ENCODE results near the gene AGR3.

The AGR3 gene

GRCh38 chr7:16900209-16900768, 18.5 kb upstream of the AGR3 start:
- no peaks in the 10 kb centered on the region for H3K27me3 ChIP-seq (ENCODE audit: insufficient read depth, poor library complexity, severe bottlenecking)
- no peaks in the 10 kb centered on the region for H3K9me3 ChIP-seq (ENCODE audit: severe bottlenecking)
- no peak for ATAC-seq (ENCODE audit: low read depth)
- no peaks in the 10 kb centered on the region for H3K36me3 ChIP-seq (ENCODE audit: low read depth)
- H3K27ac ChIP-seq (ENCODE audit: poor library complexity, severe bottlenecking): peak overlapping the region; percentile 26
- no peak overlapping the region for H3K4me3 ChIP-seq (ENCODE audit: severe bottlenecking)
- TF ChIP-seq CTCF (IDR thresholded peaks at IDR 0.05; ENCODE audit: poor library complexity, severe bottlenecking): no peak
- H3K4me1 ChIP-seq (ENCODE audit: insufficient read depth, poor library complexity, severe bottlenecking): peaks cover 7% of the 10 kb centered on the region
- no peak for DNase-seq (ENCODE audit: low spot score)

DNA sequence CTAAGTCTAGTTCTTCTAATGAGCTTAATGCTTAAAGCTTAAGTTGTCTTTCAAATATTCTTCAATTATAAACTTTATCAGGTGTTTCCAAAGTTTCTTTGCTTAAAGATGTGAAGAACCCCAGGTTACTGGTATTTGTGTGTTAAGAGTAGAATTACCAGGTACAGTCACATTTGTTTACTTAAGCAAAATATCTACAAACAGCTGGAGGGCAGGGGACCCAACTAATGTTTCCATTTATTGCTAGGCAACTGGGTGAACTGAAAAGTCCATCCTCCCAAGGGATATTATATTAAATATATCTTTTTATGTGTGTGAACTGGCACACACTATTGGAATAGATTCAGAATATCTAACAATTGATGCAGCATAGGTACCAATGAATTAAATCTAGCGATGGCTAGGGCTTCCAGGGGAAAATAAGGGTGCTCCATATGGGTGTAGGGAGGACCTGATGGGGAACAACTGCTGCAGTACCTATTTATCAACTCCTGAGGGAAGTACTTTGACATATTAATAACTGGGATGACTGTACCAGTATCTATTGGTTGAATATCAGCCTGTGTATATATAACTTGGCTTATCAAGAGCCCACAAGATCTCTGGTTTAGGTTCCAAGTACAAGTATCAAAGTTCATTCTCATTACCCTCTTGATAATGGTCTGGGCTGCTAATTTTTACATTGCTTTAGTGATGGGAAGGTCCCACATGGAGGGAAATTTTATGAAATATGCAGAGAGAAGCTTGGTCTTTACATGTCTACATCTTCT, 10.3 kb upstream of the AGR3 start:
- Histone ChIP-seq H3K27ac (ENCODE audit: poor library complexity, severe bottlenecking) (no peak overlapping the region), H3K27me3 (ENCODE audit: insufficient read depth, poor library complexity, severe bottlenecking) (no peaks in the 10 kb centered on the region), H3K9me3 (ENCODE audit: severe bottlenecking) (no peaks in the 10 kb centered on the region), H3K4me1 (ENCODE audit: insufficient read depth, poor library complexity, severe bottlenecking) (peaks cover 13% of the 10 kb centered on the region), H3K36me3 (ENCODE audit: low read depth) (no peaks in the 10 kb centered on the region), H3K4me3 (ENCODE audit: severe bottlenecking) (no peak overlapping the region)
- TF ChIP-seq CTCF (IDR thresholded peaks at IDR 0.05; ENCODE audit: poor library complexity, severe bottlenecking): no peak
- peak; percentile 62; the same call in 1 of the 3 replicates for ATAC-seq (ENCODE audit: low read depth)
- no peak for DNase-seq (ENCODE audit: low spot score)

DNA sequence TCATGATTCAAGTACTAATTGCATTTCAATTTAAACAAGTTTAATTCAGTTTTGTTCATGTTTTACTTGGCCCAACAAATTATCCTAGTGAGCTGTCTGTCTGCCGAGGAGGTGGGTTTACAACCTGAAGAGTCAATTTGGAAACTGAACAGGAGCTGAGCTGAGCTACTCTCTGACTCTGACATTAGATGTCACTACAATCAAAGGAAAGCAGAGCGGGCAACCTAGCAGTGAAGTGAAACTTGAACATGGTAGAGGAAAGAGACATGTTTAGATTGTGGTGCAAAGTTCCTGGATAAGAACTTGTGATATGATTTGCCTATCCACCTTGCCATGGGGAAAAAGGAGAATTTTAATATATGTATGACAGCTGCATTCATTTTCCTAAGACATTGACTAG, 9.6 kb upstream of the AGR3 start:
- H3K4me3 ChIP-seq (ENCODE audit: severe bottlenecking): no peak overlapping the region
- TF ChIP-seq CTCF (IDR thresholded peaks at IDR 0.05; ENCODE audit: poor library complexity, severe bottlenecking): peak; percentile 79
- no peaks in the 10 kb centered on the region for H3K27me3 ChIP-seq (ENCODE audit: insufficient read depth, poor library complexity, severe bottlenecking)
- no peak for DNase-seq (ENCODE audit: low spot score)
- no peaks in the 10 kb centered on the region for H3K9me3 ChIP-seq (ENCODE audit: severe bottlenecking)
- no peaks in the 10 kb centered on the region for H3K36me3 ChIP-seq (ENCODE audit: low read depth)
- no peak overlapping the region for H3K27ac ChIP-seq (ENCODE audit: poor library complexity, severe bottlenecking)
- ATAC-seq (ENCODE audit: low read depth): peak; percentile 95
- peaks cover 13% of the 10 kb centered on the region for H3K4me1 ChIP-seq (ENCODE audit: insufficient read depth, poor library complexity, severe bottlenecking)

GRCh38 chr7:16889851-16890415, 8.2 kb upstream of the AGR3 start:
- no peaks in the 10 kb centered on the region for H3K36me3 ChIP-seq (ENCODE audit: low read depth)
- no peak overlapping the region for H3K4me3 ChIP-seq (ENCODE audit: severe bottlenecking)
- H3K27me3 ChIP-seq (ENCODE audit: insufficient read depth, poor library complexity, severe bottlenecking): no peaks in the 10 kb centered on the region
- no peak for TF ChIP-seq CTCF (IDR thresholded peaks at IDR 0.05; ENCODE audit: poor library complexity, severe bottlenecking)
- no peak overlapping the region for H3K27ac ChIP-seq (ENCODE audit: poor library complexity, severe bottlenecking)
- DNase-seq (ENCODE audit: low spot score) (no peak), ATAC-seq (ENCODE audit: low read depth) (peak; percentile 54)
- peaks cover 13% of the 10 kb centered on the region for H3K4me1 ChIP-seq (ENCODE audit: insufficient read depth, poor library complexity, severe bottlenecking)
- no peaks in the 10 kb centered on the region for H3K9me3 ChIP-seq (ENCODE audit: severe bottlenecking)

DNA sequence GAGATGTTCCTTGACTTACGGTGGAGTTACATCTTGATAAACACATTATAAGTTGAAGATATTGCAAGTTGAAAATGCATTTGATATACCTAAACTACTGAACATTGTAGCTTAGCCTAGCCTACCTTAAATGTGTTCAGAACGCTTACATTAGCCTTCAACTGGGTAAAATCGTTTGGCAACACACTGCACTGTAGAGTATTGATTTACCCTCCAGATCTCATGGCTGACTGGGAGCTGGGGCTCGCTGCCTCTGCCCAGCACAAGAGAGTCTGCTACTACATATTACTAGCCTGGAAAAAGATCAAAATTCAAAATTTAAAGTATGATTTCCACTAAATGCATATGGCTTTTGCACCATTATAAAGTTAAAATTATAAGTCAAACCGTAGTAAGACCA, 7.5 kb upstream of the AGR3 start:
- no peak for TF ChIP-seq CTCF (IDR thresholded peaks at IDR 0.05; ENCODE audit: poor library complexity, severe bottlenecking)
- no peak overlapping the region for H3K27ac ChIP-seq (ENCODE audit: poor library complexity, severe bottlenecking)
- H3K9me3 ChIP-seq (ENCODE audit: severe bottlenecking): no peaks in the 10 kb centered on the region
- no peak for ATAC-seq (ENCODE audit: low read depth)
- H3K4me3 ChIP-seq (ENCODE audit: severe bottlenecking): no peak overlapping the region
- H3K4me1 ChIP-seq (ENCODE audit: insufficient read depth, poor library complexity, severe bottlenecking): peaks cover 13% of the 10 kb centered on the region
- H3K36me3 ChIP-seq (ENCODE audit: low read depth): no peaks in the 10 kb centered on the region
- no peak for DNase-seq (ENCODE audit: low spot score)
- H3K27me3 ChIP-seq (ENCODE audit: insufficient read depth, poor library complexity, severe bottlenecking): no peaks in the 10 kb centered on the region

Measured in RWPE2 (cell line).